ENCODE measurements around the gene MXRA8.

MXRA8 gene

GRCh38 chr1:1348420-1349255, 9.7 kb downstream of the MXRA8 start:
- DNase-seq = no peak

GRCh38 chr1:1347663-1348419, 10.5 kb downstream of the MXRA8 start:
- DNase-seq = no peak

GRCh38 chr1:1347026-1347595, 11.2 kb downstream of the MXRA8 start:
- DNase-seq = no peak

GRCh38 chr1:1346501-1346890, 11.9 kb downstream of the MXRA8 start:
- no peak for DNase-seq

- no peak for DNase-seq
Observed at GRCh38 chr1:1345860-1346500, 12.4 kb downstream of the MXRA8 start.

- no peak for DNase-seq
Observed at GRCh38 chr1:1345384-1345783, 13.0 kb downstream of the MXRA8 start.

GRCh38 chr1:1344655-1345361, 13.5 kb downstream of the MXRA8 start:
- DNase-seq = no peak

GRCh38 chr1:1343811-1344421, 14.4 kb downstream of the MXRA8 start:
- DNase-seq = no peak

GRCh38 chr1:1342584-1343115, 15.7 kb downstream of the MXRA8 start:
- no peak for DNase-seq

- no peak for DNase-seq
Observed at GRCh38 chr1:1342061-1342562, 16.2 kb downstream of the MXRA8 start.

GRCh38 chr1:1341549-1342021, 16.8 kb downstream of the MXRA8 start:
- DNase-seq = no peak

GRCh38 chr1:1340791-1341548, 17.4 kb downstream of the MXRA8 start:
- DNase-seq = no peak

GRCh38 chr1:1340185-1340584, 18.2 kb downstream of the MXRA8 start:
- DNase-seq = no peak

GRCh38 chr1:1338278-1338677, 20.1 kb downstream of the MXRA8 start:
- DNase-seq = no peak

- DNase-seq = no peak
Observed at GRCh38 chr1:1337793-1338147, 20.6 kb downstream of the MXRA8 start.

- no peak for DNase-seq
Observed at GRCh38 chr1:1336931-1337792, 21.2 kb downstream of the MXRA8 start.

- DNase-seq = no peak
Observed at GRCh38 chr1:1336446-1336845, 21.9 kb downstream of the MXRA8 start.

- no peak for DNase-seq
Observed at GRCh38 chr1:1335792-1336248, 22.5 kb downstream of the MXRA8 start.

- no peak for DNase-seq
Observed at GRCh38 chr1:1335283-1335682, 23.1 kb downstream of the MXRA8 start.

GRCh38 chr1:1334835-1335234, 23.5 kb downstream of the MXRA8 start:
- no peak for DNase-seq

Data from GF-D8 (cell line).